ENCODE results near the gene MAGOH.
"Not testable (repeated sequence)": the region's sequence is repeated elsewhere in the genome, so short reads cannot be mapped to it uniquely, and the experiment has no call there.

Gene MAGOH

GRCh38 chr1:53220171-53220961 lies 18.0 kb downstream of the MAGOH start, which contains the start of gene CZIB:
TSS of gene CZIB (minus strand) at chr1:53220634. CDS start at chr1:53220575, 59 bp downstream.
- peak; percentile 89 for DNase-seq (ENCODE audit: low spot score)

- no peak for DNase-seq (ENCODE audit: low spot score)
Measured at GRCh38 chr1:53219711-53220110, 18.6 kb downstream of the MAGOH start.

DNA sequence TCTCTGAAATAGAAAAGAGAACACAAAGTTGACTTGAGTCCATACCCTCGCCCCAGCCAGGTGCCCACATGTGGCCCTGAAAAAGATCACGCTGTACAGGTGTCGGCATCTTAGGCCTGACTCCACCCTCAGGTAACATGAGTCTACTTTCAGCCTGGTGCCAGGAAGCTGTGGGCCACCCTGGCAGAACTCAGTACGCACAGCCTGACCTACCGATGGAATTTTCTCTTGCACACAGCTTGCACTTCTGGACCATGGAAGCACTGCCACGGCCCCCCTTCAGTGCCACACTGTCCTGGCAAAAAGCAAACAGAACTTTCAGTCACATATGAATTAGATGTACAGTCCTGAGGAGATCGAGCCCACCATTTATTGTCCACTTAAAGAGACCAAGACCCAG lies 20.1 kb downstream of the MAGOH start:
- no peak for DNase-seq (ENCODE audit: low spot score)

GRCh38 chr1:53214376-53214940 lies 23.9 kb downstream of the MAGOH start:
- no peak for DNase-seq (ENCODE audit: low spot score)

DNA sequence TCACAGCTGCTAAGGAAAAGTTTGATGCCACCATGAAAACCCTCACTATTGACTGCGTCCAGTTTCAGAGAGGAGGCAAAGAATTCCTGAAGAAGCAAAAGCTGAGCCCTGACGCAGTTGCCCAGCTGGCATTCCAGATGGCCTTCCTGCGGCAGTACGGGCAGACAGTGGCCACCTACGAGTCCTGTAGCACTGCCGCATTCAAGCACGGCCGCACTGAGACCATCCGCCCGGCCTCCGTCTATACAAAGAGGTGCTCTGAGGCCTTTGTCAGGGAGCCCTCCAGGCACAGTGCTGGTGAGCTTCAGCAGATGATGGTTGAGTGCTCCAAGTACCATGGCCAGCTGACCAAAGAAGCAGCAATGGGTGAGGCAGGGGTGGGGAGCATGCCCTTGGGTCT lies 27.4 kb downstream of the MAGOH start:
- DNase-seq (ENCODE audit: low spot score) = no peak

DNA sequence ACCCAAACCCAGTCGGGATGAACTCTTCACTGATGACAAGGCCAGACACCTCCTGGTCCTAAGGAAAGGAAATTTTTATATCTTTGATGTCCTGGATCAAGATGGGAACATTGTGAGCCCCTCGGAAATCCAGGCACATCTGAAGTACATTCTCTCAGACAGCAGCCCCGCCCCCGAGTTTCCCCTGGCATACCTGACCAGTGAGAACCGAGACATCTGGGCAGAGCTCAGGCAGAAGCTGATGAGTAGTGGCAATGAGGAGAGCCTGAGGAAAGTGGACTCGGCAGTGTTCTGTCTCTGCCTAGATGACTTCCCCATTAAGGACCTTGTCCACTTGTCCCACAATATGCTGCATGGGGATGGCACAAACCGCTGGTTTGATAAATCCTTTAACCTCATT lies 28.0 kb downstream of the MAGOH start:
- DNase-seq (ENCODE audit: low spot score) = no peak

GRCh38 chr1:53207726-53208125 lies 30.6 kb downstream of the MAGOH start:
- no peak for DNase-seq (ENCODE audit: low spot score)

DNA sequence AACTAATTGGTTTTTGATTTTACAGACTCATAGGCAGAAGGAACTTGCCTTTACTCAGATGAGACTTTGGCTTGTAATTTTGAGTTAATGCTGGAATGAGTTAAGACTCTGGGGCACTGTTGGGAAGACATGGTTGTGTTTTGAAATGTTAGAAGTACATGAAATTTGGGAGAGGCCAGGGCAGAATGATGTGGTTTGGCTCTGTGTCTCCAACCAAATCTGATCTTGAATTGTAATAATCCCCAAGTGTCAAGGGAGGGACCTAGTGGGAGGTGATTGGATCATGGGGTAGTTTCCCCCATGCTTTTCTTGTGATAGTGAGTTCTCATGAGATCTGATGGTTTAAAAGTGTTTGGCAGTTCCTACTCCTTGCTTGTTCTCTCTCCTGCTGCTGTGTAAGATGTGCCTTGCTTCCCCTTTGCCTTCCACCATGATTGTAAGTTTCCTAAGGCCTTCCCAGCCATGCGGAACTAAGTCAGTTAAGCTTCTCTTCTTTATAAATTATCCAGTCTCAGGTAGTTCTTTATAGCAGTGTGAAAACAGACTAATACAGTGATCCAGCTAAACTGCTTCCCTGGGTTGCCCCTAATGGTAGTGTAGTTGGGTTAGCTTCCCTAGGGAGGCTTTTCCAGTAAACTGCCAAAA lies 31.5 kb downstream of the MAGOH start:
- no peak for DNase-seq (ENCODE audit: low spot score)

DNA sequence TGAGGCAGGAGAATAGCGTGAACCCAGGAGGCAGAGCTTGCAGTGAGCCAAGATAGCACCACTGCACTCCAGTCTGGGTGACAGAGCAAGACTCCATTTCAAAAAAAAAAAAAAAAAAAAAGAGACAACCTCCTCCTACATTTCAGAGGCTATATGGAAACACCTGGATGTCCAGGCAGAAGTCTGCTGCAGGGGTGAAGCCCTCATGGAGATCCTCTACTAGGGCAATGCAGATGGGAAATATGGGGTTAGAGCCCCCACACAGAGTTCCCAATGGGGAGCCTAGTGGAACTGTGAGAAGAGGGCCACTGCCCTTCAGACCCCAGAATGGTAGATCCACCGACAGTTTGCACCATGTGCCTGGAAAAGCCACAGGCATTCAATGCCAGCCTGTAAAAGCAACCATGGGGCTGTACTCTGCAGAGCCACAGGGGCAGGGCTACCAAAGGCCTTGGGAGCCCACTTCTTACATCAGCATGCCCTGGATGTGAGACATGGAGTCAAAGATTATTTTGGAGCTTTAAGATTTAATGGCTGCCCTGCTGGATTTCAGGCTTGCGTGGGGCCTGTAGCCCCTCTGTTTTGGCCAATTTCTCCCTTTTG lies 32.1 kb downstream of the MAGOH start:
- not testable (repeated sequence) for DNase-seq (ENCODE audit: low spot score)

- not testable (repeated sequence) for DNase-seq (ENCODE audit: low spot score)
Measured at GRCh38 chr1:53205496-53205895, 32.8 kb downstream of the MAGOH start.

DNA sequence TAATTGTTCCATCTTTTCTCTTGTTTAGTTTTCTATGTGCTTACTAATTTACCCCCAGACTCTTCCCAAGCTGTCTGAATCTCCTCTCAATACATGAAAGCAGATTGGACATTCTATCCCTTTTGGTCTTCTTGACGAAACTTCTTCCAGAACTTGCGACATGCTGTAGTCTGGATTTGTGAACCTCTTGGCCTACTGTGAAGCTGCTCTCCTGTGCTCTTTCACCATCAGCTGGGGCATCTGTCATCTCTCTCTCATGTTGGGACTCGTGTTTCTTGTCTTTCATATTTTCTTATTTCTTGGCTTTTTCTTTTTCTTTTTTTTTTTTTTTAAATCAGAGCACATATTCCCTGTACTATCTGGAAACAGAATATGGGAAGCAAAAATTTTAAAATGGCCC lies 34.9 kb downstream of the MAGOH start:
- no peak for DNase-seq (ENCODE audit: low spot score)

GRCh38 chr1:53198241-53198651 lies 40.1 kb downstream of the MAGOH start:
- no peak for DNase-seq (ENCODE audit: low spot score)

- DNase-seq (ENCODE audit: low spot score) = no peak
Measured at GRCh38 chr1:53197291-53198200, 40.8 kb downstream of the MAGOH start.

DNA sequence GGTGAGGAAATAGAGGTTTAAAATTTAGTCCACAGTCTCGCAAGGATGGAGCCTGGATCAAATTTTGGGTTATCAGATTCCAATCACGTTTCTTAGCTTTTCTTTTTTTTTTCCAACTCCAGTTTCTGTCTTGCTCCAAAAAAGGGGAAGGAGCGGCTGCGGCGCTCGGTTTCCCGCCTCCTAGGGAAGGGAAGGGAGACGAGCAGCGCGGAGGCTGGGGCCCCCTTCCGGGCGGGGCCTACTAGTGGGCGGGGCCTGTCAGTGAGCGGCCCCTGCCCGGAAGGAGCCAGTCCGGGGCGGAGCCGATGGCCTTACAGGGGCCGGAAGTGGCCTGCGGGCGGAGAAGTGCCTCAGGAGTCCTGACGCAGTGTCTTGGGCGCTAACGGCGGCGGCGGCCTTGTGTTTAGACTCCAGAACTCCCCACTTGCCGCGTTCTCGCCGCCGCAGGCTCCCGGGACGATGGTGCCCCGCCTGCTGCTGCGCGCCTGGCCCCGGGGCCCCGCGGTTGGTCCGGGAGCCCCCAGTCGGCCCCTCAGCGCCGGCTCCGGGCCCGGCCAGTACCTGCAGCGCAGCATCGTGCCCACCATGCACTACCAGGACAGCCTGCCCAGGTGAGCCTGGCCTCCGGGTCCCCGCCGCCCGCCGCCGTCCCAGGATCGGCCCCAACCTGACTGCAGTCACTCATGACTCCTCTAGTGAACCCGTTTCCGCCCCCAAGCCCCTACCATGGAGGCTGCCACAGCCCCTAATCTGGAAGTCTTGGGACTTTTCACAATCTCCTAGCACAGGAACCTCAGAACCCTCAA lies 41.6 kb downstream of the MAGOH start, which contains the start of gene CPT2:
Gene CPT2 (plus strand): TSS at position 340 of the 806 bp plus-strand sequence. CDS start 120 bp downstream, at position 460.
- DNase-seq (ENCODE audit: low spot score) = peak; percentile 96

DNA sequence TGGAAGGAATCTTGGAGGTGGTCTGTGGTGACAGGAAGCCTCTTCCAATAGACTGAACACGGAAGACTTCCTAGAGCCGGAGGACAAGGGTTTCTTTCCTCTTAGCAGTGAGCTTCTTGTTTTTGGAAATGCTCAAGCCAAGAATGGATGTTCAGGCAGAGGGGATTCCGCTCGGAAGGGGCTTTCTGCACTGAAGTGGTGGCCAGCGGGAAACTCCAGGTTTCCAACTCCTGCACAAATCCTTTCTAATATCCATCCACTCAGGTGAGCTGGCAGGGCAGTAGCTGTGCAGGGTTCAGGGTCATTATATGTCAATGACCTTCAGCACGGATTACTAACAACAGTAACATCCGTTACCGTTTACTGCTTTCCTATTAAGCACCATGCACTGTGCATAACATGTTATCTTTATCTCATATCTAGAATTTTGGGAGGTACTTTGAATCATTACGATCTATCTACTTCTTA lies 42.3 kb downstream of the MAGOH start:
- no peak for DNase-seq (ENCODE audit: low spot score)

GRCh38 chr1:53195246-53196016 lies 42.9 kb downstream of the MAGOH start:
- DNase-seq (ENCODE audit: low spot score) = no peak

GRCh38 chr1:53190210-53190611 lies 48.1 kb downstream of the MAGOH start:
- DNase-seq (ENCODE audit: low spot score) = no peak

- no peak for DNase-seq (ENCODE audit: low spot score)
Measured at GRCh38 chr1:53189061-53189460, 49.3 kb downstream of the MAGOH start.

DNA sequence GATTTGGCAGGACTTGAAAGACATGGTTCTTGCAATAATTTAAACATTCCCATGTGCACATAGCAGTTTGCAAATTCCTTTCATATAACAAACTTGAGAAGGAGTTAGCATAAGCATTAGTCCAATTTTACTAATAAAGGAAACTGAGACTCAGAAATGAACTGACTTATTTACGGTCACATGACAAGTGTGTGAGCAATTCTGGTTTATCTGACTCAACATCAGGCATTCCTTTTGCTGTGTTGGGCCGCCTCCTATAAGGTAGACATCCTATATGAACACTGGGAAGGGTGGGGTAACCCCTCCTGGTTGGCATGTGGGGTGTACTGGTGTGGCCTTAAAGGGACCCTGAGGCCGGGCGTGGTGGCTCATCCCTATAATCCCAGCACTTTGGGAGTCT lies 50.2 kb downstream of the MAGOH start:
- DNase-seq (ENCODE audit: low spot score) = no peak

DNA sequence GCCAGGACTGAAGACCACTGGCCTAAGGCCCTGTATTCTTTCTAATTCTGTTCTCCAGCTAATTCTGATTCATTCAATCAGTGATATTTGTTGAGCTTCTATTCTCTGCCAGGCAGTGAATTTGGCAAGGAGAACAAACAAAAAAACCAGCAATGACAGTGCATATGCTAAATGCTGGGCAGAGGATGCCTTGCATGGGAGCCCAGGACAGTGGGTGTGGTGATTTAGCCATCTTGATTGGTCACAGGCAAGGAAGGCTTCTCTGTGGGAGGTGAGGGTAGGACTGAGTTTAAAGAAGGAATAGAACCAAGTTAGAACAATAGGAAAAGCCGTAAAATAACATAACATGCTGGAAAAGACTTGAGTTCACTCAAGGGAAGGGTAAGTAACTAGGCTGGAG lies 50.9 kb downstream of the MAGOH start:
- DNase-seq (ENCODE audit: low spot score) = no peak

All from Ammon's horn (tissue), 1 donor.